GM18873 (cell line): ENCODE data around the gene SEPTIN12.
A peak's percentile ranks its signal among the peaks of the same experiment; 100 is the strongest.
"Not testable (repeated sequence)": the region's sequence is repeated elsewhere in the genome, so short reads cannot be mapped to it uniquely, and the experiment has no call there.

ENCODE experiments used
- ATAC-seq: cut with Tn5 transposase; IDR thresholded peaks from one replicate; pipeline ENCODE4 v1.9.1; 2021; ENCODE audit warnings: mild to moderate bottlenecking, moderate library complexity, moderate number of reproducible peaks; ENCODE audit not compliant: unreplicated experiment, low FRiP score

SEPTIN12 gene

DNA sequence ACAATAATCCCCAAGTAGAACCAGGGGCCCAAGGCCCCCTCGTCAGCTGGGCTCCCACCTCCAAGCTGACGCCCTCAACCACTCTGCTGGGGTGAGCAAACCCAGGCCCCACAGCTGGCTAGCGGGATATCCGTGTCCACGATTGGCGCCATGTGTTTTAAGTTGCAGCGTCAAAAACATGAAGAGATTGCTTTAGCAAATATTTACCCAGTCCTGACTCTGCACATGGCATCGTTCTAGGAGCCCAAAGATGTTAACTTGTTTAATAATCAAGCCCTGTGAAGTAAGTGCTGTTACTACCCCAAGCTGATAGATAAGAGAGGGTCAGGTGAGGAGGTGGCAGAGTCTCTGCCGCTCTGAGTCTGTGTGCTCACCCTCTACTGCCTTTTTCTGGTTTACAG lies 344 bp upstream of the SEPTIN12 start:
- no peak for ATAC-seq

DNA sequence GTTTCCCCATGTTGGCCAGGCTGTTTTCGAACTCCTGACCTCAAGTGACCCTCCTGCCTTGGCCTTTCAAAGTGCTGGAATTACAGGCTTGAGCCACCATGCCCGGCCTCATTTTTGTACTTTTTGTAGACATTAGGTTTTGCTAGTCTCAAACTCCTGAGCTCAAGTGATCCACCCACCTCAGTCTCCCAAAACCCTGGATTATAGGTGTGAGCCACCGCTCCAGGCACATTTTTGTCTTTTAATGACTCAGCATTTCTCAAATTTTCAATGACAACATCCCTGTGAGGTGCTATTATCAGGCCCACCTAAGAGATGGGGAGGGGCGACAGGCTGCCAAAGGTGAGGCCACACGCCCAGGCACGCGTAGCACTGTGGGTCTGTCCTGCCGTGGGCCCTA lies 1.1 kb downstream of the SEPTIN12 start:
- no peak for ATAC-seq

GRCh38 chr16:4785758-4786433 lies 2.2 kb downstream of the SEPTIN12 start:
- ATAC-seq, result no peak

- not testable (repeated sequence) for ATAC-seq
Observed at GRCh38 chr16:4784444-4784987, 3.6 kb downstream of the SEPTIN12 start.

GRCh38 chr16:4783951-4784336 lies 4.2 kb downstream of the SEPTIN12 start:
- ATAC-seq, result no peak

DNA sequence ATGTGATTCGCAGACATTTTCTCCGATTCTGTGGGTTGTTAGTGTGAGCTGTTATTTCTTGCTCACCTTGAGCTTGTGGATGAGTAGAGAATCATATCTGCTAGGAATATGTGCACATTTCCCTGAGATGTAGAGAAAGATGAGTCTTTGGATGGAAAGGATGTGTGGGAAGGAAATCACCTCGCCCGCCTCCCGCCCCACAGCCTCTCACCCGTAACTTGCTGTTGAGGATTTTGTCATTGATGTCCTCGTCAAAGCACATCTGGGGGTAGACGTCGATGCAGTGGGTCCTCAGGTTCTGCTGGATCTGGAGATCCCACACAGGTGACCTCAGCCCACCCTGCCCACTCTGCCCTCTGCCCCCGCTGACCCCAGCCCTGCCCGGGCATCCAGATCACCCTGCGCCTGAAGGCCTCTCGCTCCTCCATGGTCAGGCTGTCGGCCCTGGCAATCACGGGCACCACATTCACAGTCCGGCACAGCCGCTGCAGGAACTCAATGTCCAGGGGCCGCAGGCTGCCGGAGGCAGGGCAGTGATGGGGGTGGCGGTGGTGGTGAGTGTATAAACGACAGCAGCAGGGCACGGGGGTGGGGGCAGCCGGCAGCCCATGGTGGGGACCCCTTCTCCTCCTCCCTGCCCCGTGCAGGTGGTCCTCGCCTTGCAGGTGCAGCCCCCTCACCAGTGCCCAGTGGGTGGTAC lies 4.7 kb downstream of the SEPTIN12 start:
- no peak for ATAC-seq

DNA sequence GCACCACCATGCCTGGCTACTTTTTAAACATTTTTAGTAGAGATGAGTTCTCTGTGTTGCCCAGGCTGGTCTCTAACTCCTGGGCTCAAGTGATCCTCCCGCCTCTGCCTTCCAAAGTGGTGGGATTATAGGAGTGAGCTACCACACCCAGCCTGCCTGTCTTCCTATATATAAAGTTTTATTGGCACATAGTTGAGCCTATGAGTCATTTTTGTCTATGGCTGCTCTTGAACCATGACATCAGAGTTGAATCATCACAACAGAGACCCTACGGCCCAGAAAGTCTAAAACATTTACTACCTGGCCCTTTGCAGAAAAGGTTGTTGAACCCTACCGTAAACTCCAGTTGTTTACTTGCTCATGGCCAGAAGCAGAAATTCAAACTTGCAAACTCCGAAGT lies 7.9 kb downstream of the SEPTIN12 start:
- ATAC-seq, result no peak

DNA sequence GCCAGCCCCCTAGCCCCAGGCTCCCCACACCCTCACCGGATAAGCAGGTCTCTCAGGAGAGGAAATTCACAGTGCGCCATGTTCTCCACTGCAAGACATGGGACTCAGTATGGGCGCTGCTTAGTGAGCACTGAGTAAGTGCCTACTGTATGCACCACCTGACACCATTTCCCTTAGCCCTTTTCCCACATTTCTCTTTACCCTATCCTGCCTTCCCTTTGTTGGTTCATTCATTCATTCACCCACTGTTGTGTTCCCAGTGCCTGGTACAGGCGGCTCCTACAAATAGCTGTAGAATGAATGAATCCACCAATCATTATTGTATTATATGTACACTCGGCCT lies 10.1 kb downstream of the SEPTIN12 start:
- no peak for ATAC-seq

- ATAC-seq, result no peak
Observed at GRCh38 chr16:4777339-4778049, 10.7 kb downstream of the SEPTIN12 start.

DNA sequence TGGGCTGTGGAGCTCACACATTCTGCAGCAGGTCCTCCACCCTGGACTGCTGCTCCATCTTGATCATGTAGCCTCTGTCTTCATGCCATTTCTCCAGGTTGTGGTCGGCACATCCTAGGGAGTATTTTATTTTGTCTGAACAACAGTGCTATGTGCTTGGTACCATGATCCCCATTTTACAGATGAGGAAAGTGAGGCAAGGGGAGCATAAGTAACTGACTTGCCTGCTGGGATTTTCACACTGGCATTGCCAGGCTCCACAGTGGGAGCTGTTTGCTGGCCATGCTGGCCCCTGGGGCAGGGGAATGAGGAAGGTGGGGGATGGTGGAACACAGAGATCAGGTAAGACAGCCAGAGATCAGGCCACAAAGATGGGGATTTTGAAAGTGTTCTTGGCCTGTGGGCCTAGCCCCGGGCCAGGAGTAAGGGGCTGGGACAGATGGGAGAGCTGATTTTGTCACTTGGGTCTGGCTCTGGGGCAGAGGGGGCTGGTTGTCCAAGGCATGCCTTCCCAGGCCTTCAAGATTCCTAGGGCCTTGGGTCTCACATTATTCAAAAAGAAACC lies 11.9 kb downstream of the SEPTIN12 start:
- no peak for ATAC-seq

DNA sequence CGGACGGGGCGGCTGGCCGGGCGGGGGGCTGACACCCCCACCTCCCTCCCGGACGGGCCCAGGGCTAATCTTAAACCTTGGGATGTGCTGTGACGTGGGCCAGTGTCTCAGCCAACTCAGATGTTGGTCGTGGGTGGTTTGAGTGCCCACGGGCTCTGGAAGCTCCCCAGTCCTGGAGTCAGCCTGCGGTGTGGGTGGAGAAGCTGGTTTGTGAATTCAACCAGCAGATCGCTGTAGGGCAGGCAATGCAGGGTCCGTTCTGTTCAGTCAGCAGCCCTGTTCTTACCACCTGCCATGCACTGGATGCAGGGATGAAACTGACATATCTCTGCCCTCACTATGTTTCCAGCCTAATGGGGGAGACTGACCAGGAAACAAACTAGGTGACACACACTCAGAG lies 13.1 kb downstream of the SEPTIN12 start:
- no peak for ATAC-seq

DNA sequence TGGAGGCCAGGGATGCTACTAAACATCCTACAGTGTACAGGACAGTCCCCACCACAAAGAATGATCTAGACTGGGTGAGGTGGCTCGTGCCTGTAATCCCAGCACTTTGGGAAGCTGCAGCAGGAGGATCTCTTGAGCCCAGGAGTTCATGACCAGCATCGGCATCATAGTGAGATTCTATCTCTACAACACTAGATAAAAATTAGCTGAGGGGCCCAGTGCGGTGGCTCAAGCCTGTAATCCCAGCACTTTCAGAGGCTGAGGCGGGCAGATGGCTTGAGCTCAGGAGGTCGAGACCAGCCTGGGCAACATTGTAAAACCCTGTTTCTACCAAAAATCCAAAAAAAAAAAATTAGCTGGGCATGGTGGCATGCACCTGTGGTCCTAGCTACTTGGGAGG lies 15.8 kb downstream of the SEPTIN12 start:
- no peak for ATAC-seq

DNA sequence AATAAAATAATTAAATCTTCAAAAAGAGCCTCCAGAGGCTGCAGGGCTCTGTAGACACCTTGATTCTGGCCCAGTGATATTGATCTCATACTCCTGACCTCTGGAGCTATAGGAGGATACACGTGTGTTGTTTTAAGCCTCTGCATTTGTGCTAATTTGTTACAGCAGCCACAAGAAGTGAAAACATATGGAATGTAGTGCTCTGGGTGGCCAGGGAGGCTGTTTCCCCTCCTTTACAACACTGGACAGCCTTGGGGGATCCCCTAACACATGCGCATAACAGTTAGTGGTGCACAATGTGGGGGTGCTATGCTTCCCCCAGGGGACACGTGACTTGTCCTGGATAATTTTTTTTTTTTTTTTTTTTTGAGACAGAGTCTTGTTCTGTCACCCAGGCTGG lies 16.5 kb downstream of the SEPTIN12 start:
- ATAC-seq, result no peak

DNA sequence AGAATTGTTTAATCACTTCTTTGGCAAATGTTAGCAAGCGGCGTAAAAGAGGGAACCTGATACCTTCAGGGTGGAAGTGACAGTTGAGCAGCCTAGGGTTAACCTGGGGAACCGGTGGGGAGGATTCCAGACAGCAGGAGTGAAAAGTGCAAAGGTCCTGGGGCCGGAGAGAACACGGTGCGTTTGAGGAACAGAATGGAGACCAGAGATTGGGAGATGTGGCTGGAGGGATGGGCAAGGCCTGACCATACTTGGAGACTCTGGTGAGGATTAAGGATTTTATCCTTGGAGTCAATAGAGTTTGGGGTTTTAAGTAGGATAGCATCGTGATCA lies 18.9 kb downstream of the SEPTIN12 start:
- ATAC-seq, result no peak

- ATAC-seq, result peak; percentile 29
Observed at GRCh38 chr16:4768549-4769305, 19.4 kb downstream of the SEPTIN12 start.

- peak; percentile 3 for ATAC-seq
Observed at GRCh38 chr16:4767872-4768548, 20.1 kb downstream of the SEPTIN12 start.

- ATAC-seq, result peak; percentile 82
Observed at GRCh38 chr16:4766875-4767628, 21.1 kb downstream of the SEPTIN12 start, which contains the start of gene ZNF500. TSS of gene ZNF500 (minus strand) at chr16:4767162. CDS start at chr16:4765978, 1,184 bp downstream.

- no peak for ATAC-seq
Observed at GRCh38 chr16:4765511-4766474, 22.4 kb downstream of the SEPTIN12 start.
